NCI-H345 treated with DMSO at 0.1 percent for 48 hours (cell line): ENCODE measurements around the gene KLK2.

Experiments used
- DNase-seq: peaks from one replicate; lab custom pipeline; 2025; ENCODE audit not compliant: unreplicated experiment; lab: John Stamatoyannopoulos, UW

Gene KLK2

GRCh38 chr19:50844296-50844935 is 28.8 kb upstream of the KLK2 start:
- DNase-seq: peak; percentile 80

GRCh38 chr19:50850738-50851137 is 22.5 kb upstream of the KLK2 start:
- DNase-seq: no peak

GRCh38 chr19:50851620-50852019 is 21.6 kb upstream of the KLK2 start:
- DNase-seq: no peak

GRCh38 chr19:50854636-50855410 is 18.4 kb upstream of the KLK2 start, which contains the start of gene KLK3:
Gene KLK3, plus strand, starts transcription at chr19:50854915. Its CDS starts 41 bp downstream, at chr19:50854956.
- DNase-seq: no peak

- DNase-seq: no peak
These were observed 15.9 kb upstream of the KLK2 start for GRCh38 chr19:50857366-50857765.

- peak; percentile 63 for DNase-seq
These were observed 14.4 kb upstream of the KLK2 start for GRCh38 chr19:50858886-50859285.

GRCh38 chr19:50859849-50860248 is 13.4 kb upstream of the KLK2 start:
- no peak for DNase-seq

GRCh38 chr19:50861010-50861409 is 12.2 kb upstream of the KLK2 start:
- no peak for DNase-seq

- DNase-seq: no peak
These were observed 11.5 kb upstream of the KLK2 start for GRCh38 chr19:50861496-50862286.

GRCh38 chr19:50869479-50869878 is 3.8 kb upstream of the KLK2 start:
- no peak for DNase-seq

- DNase-seq: no peak
These were observed 2.7 kb upstream of the KLK2 start for GRCh38 chr19:50870417-50871089.

- no peak for DNase-seq
These were observed 972 bp downstream of the KLK2 start for GRCh38 chr19:50874211-50874610.

- no peak for DNase-seq
These were observed 2.7 kb downstream of the KLK2 start for GRCh38 chr19:50875795-50876422.

- DNase-seq: no peak
These were observed 3.2 kb downstream of the KLK2 start for GRCh38 chr19:50876456-50876855.

- no peak for DNase-seq
These were observed 4.1 kb downstream of the KLK2 start for GRCh38 chr19:50877338-50877737.

GRCh38 chr19:50878851-50879250 is 5.6 kb downstream of the KLK2 start:
- no peak for DNase-seq

- no peak for DNase-seq
These were observed 7.0 kb downstream of the KLK2 start for GRCh38 chr19:50880241-50880640.

- DNase-seq: no peak
These were observed 8.9 kb downstream of the KLK2 start for GRCh38 chr19:50882188-50882587.

GRCh38 chr19:50889638-50890037 is 16.4 kb downstream of the KLK2 start:
- DNase-seq: no peak

- DNase-seq: no peak
These were observed 17.4 kb downstream of the KLK2 start for GRCh38 chr19:50890422-50891252.
